NCI-H1694 (cell line): Measurements from ENCODE around the gene VAMP2.
A peak's percentile ranks its signal among the peaks of the same experiment; 100 is the strongest.

Experiments used
- DNase-seq: peaks from one replicate; lab custom pipeline; 2025; lab: John Stamatoyannopoulos, UW

Gene VAMP2

GRCh38 chr17:8155231-8155995 is 7.3 kb downstream of the VAMP2 start:
- DNase-seq, result no peak

GRCh38 chr17:8154608-8155155 is 8.1 kb downstream of the VAMP2 start:
- no peak for DNase-seq

- DNase-seq, result peak; percentile 98
Observed at GRCh38 chr17:8153957-8154607, 8.7 kb downstream of the VAMP2 start.

- peak; percentile 27 for DNase-seq
Observed at GRCh38 chr17:8153525-8153956, 9.2 kb downstream of the VAMP2 start.

GRCh38 chr17:8153031-8153451 is 9.7 kb downstream of the VAMP2 start:
- no peak for DNase-seq

- peak; percentile 37 for DNase-seq
Observed at GRCh38 chr17:8152112-8152775, 10.5 kb downstream of the VAMP2 start, which contains the start of gene PER1. PER1 (minus strand) TSS chr17:8152404; CDS start chr17:8150706, 1,698 bp downstream.

GRCh38 chr17:8151641-8152111 is 11.1 kb downstream of the VAMP2 start:
- no peak for DNase-seq

GRCh38 chr17:8151120-8151640 is 11.6 kb downstream of the VAMP2 start:
- DNase-seq, result no peak

GRCh38 chr17:8150194-8151119 is 12.3 kb downstream of the VAMP2 start:
- no peak for DNase-seq

- no peak for DNase-seq
Observed at GRCh38 chr17:8149419-8150193, 13.1 kb downstream of the VAMP2 start.

- DNase-seq, result no peak
Observed at GRCh38 chr17:8148560-8148959, 14.2 kb downstream of the VAMP2 start.

GRCh38 chr17:8147805-8148404 is 14.8 kb downstream of the VAMP2 start:
- DNase-seq, result no peak

- DNase-seq, result no peak
Observed at GRCh38 chr17:8147141-8147804, 15.5 kb downstream of the VAMP2 start.

GRCh38 chr17:8146381-8147140 is 16.2 kb downstream of the VAMP2 start:
- no peak for DNase-seq

GRCh38 chr17:8145811-8146210 is 16.9 kb downstream of the VAMP2 start:
- DNase-seq, result no peak

- no peak for DNase-seq
Observed at GRCh38 chr17:8144401-8145231, 18.1 kb downstream of the VAMP2 start.

- no peak for DNase-seq
Observed at GRCh38 chr17:8143581-8144400, 19.0 kb downstream of the VAMP2 start.
